HepG2 (cell line): Measurements from ENCODE around the gene CHST6. TPM values are rescaled to one million over a fixed set of nuclear protein-coding genes. Genes with fewer than 3 reads are reported as not detected.
A peak's percentile ranks its signal among the peaks of the same experiment; 100 is the strongest.

ENCODE experiments used
- AKAP8 ChIP-seq: sonication (generic); formaldehyde crosslinking; IDR thresholded peaks from 2 replicates; pipeline ENCODE4 v1.5.1; 2020; ENCODE audit warnings: mild to moderate bottlenecking, missing genetic modification reagents
- ARID2 ChIP-seq: sonication (generic); formaldehyde crosslinking; IDR thresholded peaks from 2 replicates; pipeline ENCODE4 v1.8.1; 2022; ENCODE audit warnings: mild to moderate bottlenecking, missing genetic modification reagents, borderline replicate concordance
- ATM ChIP-seq: fragments of 450-650 bp; IDR thresholded peaks from 2 replicates; pipeline ENCODE4 v1.7.1; 2017; ENCODE audit warnings: mild to moderate bottlenecking, borderline replicate concordance
- BRF2 ChIP-seq: sonication (generic); formaldehyde crosslinking; IDR thresholded peaks from 2 replicates; pipeline ENCODE4 v1.8.1; 2022; ENCODE audit warnings: mild to moderate bottlenecking, missing genetic modification reagents
- CREBL2 ChIP-seq: sonication (generic); formaldehyde crosslinking; IDR thresholded peaks from 2 replicates; pipeline ENCODE4 v1.8.1; 2023; ENCODE audit warnings: missing genetic modification reagents, mild to moderate bottlenecking, borderline replicate concordance
- CSRNP1 ChIP-seq: sonication (generic); formaldehyde crosslinking; IDR thresholded peaks from 2 replicates; pipeline ENCODE4 v1.8.1; 2023; ENCODE audit warnings: mild to moderate bottlenecking, missing genetic modification reagents
- HDAC6 ChIP-seq: fragments of 200-600 bp; sonication (generic); IDR thresholded peaks from 2 replicates; pipeline ENCODE4 v1.7.0; 2017; ENCODE audit warnings: mild to moderate bottlenecking, antibody characterized with exemption, low read length, low read depth
- HMG20B ChIP-seq: conservative IDR thresholded peaks from 2 replicates; pipeline ENCODE4 v1.6.1; 2016; ENCODE audit warnings: missing genetic modification reagents, missing compliant biosample characterization
- IRF1 ChIP-seq: sonication (generic); formaldehyde crosslinking; IDR thresholded peaks from 2 replicates; pipeline ENCODE4 v1.4.0; 2020; ENCODE audit warnings: low read depth, mild to moderate bottlenecking, missing genetic modification reagents
- KLF6 ChIP-seq: IDR thresholded peaks from 2 replicates; pipeline ENCODE4 v1.8.0; 2016; ENCODE audit warnings: missing biosample characterization, missing genetic modification reagents
- MEIS1 ChIP-seq: sonication (generic); formaldehyde crosslinking; IDR thresholded peaks from 2 replicates; pipeline ENCODE4 v1.9.0; 2021; ENCODE audit warnings: mild to moderate bottlenecking, missing genetic modification reagents, moderate library complexity, borderline replicate concordance
- MIER3 ChIP-seq: IDR thresholded peaks from 2 replicates; pipeline ENCODE4 v1.6.1; 2016; ENCODE audit warnings: missing compliant biosample characterization, borderline replicate concordance
- MIXL1 ChIP-seq: IDR thresholded peaks from 2 replicates; pipeline ENCODE4 v1.6.1; 2016
- NFIB ChIP-seq: sonication (generic); formaldehyde crosslinking; IDR thresholded peaks from 2 replicates; pipeline ENCODE4 v1.9.0; 2021; ENCODE audit warnings: missing genetic modification reagents, mild to moderate bottlenecking, borderline replicate concordance
- PLSCR1 ChIP-seq: sonication (generic); formaldehyde crosslinking; IDR thresholded peaks from 2 replicates; pipeline ENCODE4 v1.5.0; 2020; ENCODE audit warnings: missing genetic modification reagents, mild to moderate bottlenecking, borderline replicate concordance
- RXRB ChIP-seq: IDR thresholded peaks from 2 replicates; pipeline ENCODE4 v1.6.1; 2016; ENCODE audit warnings: borderline replicate concordance, missing genetic modification reagents, missing compliant biosample characterization
- SP4 ChIP-seq: sonication (generic); formaldehyde crosslinking; IDR thresholded peaks from 2 replicates; pipeline ENCODE4 v1.8.1; 2023; ENCODE audit warnings: mild to moderate bottlenecking, missing genetic modification reagents
- SP5 ChIP-seq: IDR thresholded peaks from 2 replicates; pipeline ENCODE4 v1.6.1; 2016; ENCODE audit warnings: low read depth, borderline replicate concordance
- TBP ChIP-seq: sonication (generic); formaldehyde crosslinking; IDR thresholded peaks from 2 replicates; pipeline ENCODE4 v1.5.0; 2020; ENCODE audit warnings: missing genetic modification reagents
- ZNF20 ChIP-seq: sonication (generic); formaldehyde crosslinking; IDR thresholded peaks from 2 replicates; pipeline ENCODE4 v1.4.0; 2020; ENCODE audit warnings: mild to moderate bottlenecking, moderate library complexity, missing genetic modification reagents
- ZNF205 ChIP-seq: IDR thresholded peaks from 2 replicates; pipeline ENCODE4 v1.6.1; 2018; ENCODE audit warnings: missing biosample characterization, missing genetic modification reagents
- ZNF337 ChIP-seq: sonication (generic); formaldehyde crosslinking; IDR thresholded peaks from 2 replicates; pipeline ENCODE4 v1.5.1; 2020; ENCODE audit warnings: missing genetic modification reagents, low read depth, mild to moderate bottlenecking, borderline replicate concordance
- ZNF431 ChIP-seq: sonication (generic); formaldehyde crosslinking; IDR thresholded peaks from 2 replicates; pipeline ENCODE4 v1.9.0; 2022; ENCODE audit warnings: missing genetic modification reagents, low read depth, mild to moderate bottlenecking, borderline replicate concordance
- ZNF605 ChIP-seq: sonication (generic); formaldehyde crosslinking; IDR thresholded peaks from 2 replicates; pipeline ENCODE4 v1.8.0; 2022; ENCODE audit warnings: mild to moderate bottlenecking, missing genetic modification reagents
- ZNF773 ChIP-seq: sonication (generic); formaldehyde crosslinking; IDR thresholded peaks from 2 replicates; pipeline ENCODE4 v1.4.0; 2020; ENCODE audit warnings: missing genetic modification reagents, borderline replicate concordance
- ZSCAN31 ChIP-seq: sonication (generic); formaldehyde crosslinking; IDR thresholded peaks from 2 replicates; pipeline ENCODE4 v1.5.0; 2020; ENCODE audit warnings: low read depth, mild to moderate bottlenecking, missing genetic modification reagents
- polyA plus RNA-seq, 8 experiments: library from polyadenylated mRNA; depleted of rRNA in 3 of 8; stranded (reverse) in 7 of 8; unstranded in 1 of 8; fragments of >200 nt; fragmentation: Illumina TruSeq in 4 of 8; extraction: Trizol in 4 of 8; gene quantifications; 2 replicates each; pipeline versions ENCODE4 v1.2.1 to v1.2.3, GENCODE V29; 2011 to 2016; ENCODE audit warnings: low read depth in 4 of 8, missing spikeins in 1 of 8, mixed read lengths in 1 of 8; ENCODE audit not compliant: insufficient read depth in 1 of 8
- total RNA-seq, 5 experiments: library from RNA; depleted of rRNA; stranded (reverse); fragments of >200 nt; fragmentation: Illumina TruSeq; extraction: Trizol; gene quantifications; 2 replicates each; pipeline ENCODE4 v1.2.3, GENCODE V29; 2016; ENCODE audit warnings: low read depth in 1 of 5

The CHST6 gene
- total and polyA plus RNA-seq, 2 of the 13 experiments (the other 11 are each of a cell fraction or from before 2014, with no cell fraction given): 0.18 to 0.91 TPM

- TF ChIP-seq AKAP8 (CRISPR knock-in tag) (no peak; the same call in 1 of the 2 replicates), ZNF20 (CRISPR knock-in tag) (peak; percentile 67; the same call in 1 of the 2 replicates), HDAC6 (no peak), ZNF205 (CRISPR knock-in tag) (peak; percentile 94), MIER3 (CRISPR knock-in tag) (peak; percentile 99), KLF6 (CRISPR knock-in tag) (peak; percentile 49; the same call in 1 of the 2 replicates), SP4 (CRISPR knock-in tag) (peak; percentile 45), BRF2 (CRISPR knock-in tag) (peak; percentile 29), IRF1 (CRISPR knock-in tag) (peak; percentile 44; the same call in 1 of the 2 replicates), ZNF605 (peak; percentile 84; the same call in 1 of the 2 replicates), MIXL1 (peak; percentile 71), ARID2 (CRISPR knock-in tag) (peak; percentile 87), CSRNP1 (CRISPR knock-in tag) (0 out of 2 replicates have a peak, but pooled peaks have one; percentile 39), RXRB (CRISPR knock-in tag) (peak; percentile 82), ATM (no peak), CREBL2 (CRISPR knock-in tag) (peak; percentile 40; the same call in 1 of the 2 replicates), ZNF431 (CRISPR knock-in tag) (peak; percentile 81), ZNF337 (CRISPR knock-in tag) (peak; percentile 85; the same call in 1 of the 2 replicates), NFIB (no peak), ZNF773 (CRISPR knock-in tag) (no peak), TBP (peak; percentile 66; the same call in 1 of the 2 replicates), HMG20B (CRISPR knock-in tag) (peak; percentile 49; the same call in 1 of the 2 replicates), SP5 (peak; percentile 70), ZSCAN31 (CRISPR knock-in tag) (peak; percentile 98), PLSCR1 (CRISPR knock-in tag) (0 out of 2 replicates have a peak, but pooled peaks have one; percentile 70), MEIS1 (CRISPR knock-in tag) (peak; percentile 57)
These were observed 30.9 kb downstream of the CHST6 start, which contains the start of gene TMEM170A (continued) for GRCh38 chr16:75464122-75464918.
